Islet precursor cell (in vitro differentiated cells): ENCODE results near the gene PMPCA.

Experiments
- DNase-seq: peaks from one replicate; pipeline ENCODE4 v3.0.0-alpha.2; 2018

Gene PMPCA

DNA sequence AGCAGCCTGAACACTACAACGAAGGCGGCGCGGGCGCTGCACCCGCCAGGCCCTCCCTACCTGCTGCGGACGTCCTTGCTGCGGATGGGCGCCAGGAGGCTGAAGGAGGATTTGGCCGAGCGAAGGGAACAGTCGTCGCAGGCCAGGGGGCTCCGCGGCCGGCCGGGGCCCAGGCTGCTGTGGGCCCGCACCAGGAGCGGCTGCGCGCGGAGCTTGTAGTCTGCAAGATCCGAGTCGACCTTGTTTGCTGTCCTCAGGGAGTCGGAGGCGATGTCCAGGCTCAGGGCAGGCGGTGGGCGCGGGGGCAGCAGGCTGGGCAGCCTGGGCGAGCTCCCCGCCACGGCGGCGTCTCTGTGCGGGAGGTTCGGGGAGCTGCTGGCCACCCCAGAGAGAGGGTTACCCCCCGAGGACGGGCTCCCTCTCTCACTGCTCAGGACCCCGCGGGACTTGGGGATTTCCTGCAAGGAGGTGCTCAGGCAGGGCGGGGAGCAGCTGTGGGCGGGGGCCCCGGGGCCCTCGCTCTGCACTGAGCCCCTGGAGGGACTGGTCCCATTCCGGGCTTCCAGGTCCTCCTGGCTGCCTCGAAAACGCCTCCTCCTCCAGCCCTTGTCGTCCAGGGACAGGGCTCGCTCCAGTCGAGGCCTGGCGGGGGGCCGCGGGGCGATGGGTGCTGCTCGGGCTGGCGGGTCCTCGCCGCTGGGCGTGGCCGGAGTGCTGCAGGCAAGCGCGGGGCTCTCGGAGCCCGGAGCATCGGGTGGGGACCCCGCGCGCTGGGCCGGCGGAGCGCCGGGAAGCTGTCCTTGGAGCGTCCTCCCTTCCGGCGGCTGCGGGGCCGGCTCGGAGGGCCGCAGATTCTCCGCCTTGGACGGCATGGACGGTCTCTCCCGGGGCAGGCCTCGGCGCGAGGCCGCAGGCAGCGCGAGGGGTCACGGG is 28.4 kb downstream of the PMPCA start:
- peak; percentile 64 for DNase-seq

DNA sequence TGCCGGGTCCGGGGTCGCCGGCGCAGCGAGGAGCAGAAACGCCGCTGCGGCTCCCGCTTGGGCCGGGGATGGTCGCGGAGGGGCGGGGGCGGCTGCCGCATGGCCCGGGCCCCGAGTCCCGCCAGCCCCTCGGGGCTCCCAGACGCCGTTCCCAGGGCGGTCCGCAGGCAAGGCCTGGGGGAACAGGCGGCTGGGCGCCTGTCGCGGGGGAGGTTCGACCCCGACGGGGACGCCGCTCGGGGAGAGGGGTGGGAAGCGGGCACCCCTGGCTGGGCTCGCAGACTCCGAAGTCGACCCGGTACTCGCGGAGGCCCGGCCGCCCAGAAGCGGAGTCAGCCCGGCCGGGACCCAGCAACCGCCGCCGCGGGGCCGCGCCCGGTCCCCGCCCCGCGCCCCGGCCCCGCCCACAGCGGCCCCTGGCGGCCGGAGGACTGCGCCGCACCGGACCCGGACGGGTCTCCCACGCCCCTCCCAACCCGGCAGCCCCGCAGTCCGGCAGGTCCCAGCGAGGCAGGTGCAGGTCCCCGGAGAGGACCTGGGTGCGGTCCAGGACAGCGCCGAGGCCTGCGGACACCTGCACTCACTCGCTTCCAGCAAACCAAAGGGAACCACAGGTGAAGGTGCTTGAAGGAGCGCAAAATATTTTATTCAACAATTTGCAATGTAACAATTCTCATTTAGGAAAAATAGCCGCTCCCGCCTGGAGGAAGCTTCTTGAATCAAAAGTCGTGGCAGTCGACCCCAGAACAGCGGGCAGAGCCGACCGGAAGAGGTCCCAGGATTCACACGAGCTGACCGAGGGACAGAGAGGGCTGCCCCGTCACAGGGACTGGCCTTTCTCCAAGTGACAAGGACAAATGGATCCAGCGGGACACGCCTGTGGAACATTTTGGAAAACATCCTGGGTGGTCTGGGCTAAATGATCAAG is 29.3 kb downstream of the PMPCA start, which contains the start of gene INPP5E:
INPP5E (minus strand) TSS at position 365 of the 928 bp plus-strand sequence. CDS start 426 bp downstream, outside the sequence.
- DNase-seq: peak; percentile 86

DNA sequence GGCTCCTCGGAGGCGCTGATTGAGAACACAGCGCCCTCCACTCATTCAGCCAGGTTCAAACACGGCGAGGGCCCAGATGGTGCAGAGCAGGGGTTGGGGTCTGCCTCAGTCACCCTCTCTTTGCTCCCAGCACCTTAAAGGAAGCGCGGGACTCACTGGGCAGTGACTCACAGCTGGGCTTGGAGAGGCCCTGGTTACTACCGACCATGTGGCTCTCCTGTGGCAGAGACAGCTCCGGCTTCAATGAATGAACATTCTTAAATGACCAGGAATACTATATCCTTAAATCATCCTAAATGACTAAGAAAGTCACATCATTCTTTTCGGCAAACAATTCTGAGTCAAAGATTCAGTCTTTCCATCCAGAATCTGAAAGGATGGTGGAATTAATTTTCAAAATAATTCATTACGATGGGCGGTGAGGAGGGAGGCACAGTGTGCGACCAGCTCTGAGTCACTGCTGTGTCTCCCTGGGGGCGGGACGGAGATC is 30.8 kb downstream of the PMPCA start:
- DNase-seq: no peak

DNA sequence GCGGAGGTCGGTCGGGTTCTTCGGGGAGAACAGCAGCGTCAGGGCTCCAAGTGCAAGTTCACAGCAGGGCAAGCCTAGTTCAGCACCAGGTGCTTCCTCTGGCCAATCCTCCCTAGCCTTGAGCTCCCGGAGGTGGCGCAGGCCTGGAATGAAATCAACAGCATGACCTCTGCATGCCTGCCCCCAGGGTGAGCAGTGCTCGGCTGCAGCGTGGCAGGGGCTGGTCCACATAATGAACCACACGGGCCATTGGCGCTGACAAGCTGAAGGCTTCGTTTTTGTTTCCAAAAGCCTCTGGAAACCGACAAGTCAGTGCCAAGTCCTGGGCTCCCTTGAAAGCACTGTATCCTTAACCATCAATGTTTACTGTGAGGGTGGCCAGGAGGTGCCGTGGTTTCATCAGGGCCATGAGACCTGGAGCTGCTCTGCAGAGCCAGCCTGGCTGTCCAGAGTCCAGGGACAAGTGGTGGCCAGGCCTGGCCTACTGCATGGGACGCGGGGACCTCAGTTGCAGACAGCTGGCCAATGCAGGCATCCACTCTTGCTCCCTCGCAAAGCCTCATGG is 31.3 kb downstream of the PMPCA start:
- DNase-seq: no peak

DNA sequence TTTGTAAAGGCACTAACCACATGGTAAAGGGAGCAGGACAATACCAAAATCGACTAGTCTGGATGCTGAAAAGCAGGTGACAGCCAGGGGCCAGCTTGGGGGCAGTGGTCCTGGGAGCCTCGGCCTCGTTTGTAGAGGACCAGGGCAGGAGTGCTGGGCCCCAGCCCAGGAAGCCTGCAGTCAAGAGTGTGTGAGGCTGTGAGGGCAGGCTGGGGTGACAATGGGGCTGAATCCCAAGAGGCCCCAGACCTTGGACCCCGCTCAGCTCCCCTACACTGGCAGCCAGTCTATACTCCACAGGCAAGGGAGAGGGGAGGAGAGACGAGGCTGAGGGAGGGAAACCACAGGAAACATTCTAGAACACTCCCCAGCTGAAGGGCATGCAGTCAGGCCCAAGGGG is 31.8 kb downstream of the PMPCA start:
- DNase-seq: no peak

DNA sequence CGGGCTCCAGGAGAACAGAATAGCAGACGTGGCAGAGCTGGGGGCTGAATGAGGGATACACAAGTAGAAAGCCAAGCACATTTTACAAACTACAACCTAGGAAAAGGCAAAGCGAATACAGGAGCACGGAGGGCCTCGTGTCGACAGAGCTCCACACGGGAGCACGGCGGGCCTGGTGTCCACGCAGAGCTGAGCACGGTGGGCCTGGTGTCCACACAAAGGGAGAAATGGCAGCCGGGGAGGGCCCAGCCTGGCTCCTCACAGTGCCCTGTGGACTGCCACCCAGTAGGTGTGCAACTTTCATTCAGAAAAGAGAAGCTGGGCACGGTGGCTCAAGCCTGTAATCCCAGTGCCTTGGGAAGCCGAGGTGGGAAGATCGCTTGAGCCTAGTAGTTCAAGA is 32.6 kb downstream of the PMPCA start:
- no peak for DNase-seq

DNA sequence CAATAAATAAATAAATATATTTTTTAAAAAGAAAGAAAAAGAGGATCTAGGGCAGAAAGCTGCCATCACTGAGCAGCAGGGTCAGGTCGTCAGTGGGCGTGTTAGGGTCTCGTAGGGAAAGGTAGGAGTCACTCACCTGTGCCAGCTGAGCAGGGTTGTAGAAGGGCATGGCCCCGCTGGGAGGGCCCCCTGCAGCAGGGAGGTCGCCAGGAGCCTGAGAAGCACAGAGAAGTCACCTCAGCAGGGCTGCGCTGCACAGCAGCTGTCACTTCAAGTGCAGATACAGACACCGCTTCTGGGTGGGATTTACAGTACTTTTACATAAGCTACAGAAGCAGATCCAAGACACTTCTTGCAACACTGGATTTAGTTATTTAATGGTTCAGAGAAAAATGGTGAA is 33.2 kb downstream of the PMPCA start:
- no peak for DNase-seq

DNA sequence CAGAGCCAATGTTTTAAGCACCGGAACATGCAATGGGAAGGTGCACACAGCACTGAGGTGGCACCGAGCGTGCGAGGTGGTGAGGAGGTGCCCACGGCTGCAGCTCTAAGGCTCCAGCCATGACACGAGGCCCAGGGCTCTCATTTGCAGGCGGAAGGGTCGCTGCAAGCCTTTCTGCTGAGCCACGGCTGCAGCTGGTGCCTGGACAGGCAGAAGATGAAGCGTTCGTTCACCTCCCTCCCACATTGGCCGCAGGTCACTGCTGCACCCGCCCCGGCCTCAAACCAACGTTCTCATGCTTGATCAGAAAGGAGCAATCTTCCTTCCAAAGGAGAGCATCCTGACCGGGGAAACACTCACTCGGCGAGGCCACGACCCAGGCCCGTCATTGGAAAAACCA is 33.6 kb downstream of the PMPCA start:
- DNase-seq: no peak

DNA sequence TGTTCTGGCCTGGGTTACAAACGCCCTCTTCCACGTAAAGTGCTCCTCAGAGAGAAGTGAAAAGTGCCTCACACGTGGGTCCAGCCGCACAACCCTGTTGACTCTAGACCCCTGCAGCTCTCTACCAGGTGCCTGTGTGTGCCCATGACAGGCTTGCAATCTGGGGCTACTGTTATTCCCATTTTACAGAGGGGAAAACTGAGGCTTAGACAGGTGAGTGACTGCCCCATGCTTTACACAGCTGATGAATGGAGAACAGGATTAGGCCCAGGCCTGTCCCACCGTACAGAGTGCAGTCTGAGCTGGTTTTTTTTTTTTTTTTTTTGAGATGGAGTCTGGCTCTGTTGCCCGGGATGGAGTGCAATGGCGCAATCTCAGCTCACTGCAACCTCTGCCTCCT is 35.3 kb downstream of the PMPCA start:
- DNase-seq: no peak

DNA sequence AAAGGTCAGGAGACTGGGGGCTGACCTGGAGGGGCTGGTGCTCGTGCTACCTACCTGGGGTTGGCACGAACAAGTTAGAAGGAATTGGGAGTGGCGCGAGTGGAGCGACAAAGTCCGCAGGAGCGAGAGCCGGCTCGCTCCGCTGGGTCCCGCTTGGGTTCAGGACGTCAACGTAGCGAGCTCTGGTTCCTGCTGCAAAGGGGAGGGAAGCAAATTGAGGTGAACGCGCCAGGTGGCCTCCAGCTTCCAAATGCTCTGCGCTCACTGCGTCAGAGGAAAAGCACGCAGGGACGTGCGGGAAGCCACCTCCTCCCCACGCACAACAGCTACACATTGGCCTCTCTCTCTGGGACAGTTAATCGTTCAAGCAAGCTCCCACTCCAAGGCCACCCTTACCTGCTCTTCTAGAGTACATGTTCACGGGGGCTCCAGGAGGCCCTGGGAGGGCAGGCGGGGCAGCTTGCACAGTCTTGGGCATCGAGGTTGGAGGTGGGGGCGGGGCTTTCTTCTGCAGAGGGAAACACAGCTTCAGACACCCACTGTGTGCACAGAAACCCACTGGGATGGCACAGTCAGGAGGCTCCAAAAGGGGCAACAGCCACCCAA is 36.8 kb downstream of the PMPCA start:
- no peak for DNase-seq

DNA sequence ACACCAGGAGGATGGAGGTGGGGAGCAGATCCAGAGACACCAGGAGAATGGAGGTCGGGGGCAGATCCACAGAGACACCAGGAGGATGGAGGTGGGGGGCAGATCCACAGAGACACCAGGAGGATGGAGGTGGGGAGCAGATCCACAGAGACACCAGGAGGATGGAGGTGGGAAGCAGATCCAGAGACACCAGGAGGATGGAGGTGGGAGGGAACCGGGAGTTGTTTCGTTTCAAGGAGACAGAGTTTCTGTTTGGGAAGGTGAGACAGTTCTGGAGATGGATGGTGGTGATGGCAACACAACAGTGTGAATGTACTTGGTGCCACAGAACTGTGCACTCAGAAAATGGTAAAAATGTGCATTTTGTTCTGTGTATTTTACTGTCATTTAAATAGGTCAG is 38.2 kb downstream of the PMPCA start:
- DNase-seq: no peak

DNA sequence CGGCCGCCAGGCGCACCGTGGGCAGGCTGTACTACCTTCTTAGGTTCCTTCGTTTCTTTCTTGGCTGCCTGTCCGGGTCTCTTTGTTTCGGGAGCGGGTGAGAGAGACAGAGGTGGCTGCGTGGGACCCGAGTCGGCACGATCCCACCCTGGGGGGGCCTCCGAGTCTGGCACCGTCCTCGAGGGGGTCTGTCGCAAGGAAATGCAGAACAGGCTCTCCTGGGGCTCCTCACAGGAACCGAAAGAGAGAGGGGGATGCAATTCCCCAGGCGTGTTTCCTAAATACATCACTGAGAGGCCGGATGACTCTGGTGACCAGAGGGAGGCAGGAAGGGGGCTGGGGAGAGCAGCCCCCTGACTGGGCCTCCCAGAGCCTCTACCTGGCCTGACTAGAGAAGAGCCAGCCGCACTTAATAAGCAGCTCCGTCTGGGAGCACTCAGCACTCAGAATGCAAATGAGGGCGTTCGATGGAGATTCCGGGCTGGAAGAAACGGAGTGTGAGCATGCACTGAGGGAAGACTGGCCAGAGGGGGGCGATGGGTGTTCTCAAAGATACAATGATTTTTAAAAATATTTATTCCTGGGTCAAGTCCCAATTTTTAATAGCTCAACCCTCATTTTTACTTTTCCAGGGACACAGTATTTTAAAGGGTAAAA is 40.9 kb downstream of the PMPCA start:
- DNase-seq: no peak

DNA sequence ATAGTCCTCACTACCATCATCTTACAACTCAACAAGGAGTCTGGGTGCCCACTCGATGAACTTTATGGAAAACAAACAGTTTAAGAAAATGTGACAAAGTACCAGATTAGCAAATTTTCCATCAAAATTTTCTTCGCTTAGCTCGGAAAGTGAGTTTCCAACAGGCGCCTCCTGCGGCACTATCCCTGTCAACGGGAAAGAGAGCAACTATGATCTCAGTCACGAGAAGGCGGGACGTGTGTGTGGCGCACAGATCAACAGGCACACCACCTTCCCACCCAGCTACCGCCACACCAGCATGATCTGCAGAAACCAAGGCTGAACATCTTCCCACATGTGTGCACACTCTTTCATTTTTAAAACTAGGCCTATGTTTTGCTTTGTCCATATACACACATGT is 42.9 kb downstream of the PMPCA start:
- DNase-seq: no peak

DNA sequence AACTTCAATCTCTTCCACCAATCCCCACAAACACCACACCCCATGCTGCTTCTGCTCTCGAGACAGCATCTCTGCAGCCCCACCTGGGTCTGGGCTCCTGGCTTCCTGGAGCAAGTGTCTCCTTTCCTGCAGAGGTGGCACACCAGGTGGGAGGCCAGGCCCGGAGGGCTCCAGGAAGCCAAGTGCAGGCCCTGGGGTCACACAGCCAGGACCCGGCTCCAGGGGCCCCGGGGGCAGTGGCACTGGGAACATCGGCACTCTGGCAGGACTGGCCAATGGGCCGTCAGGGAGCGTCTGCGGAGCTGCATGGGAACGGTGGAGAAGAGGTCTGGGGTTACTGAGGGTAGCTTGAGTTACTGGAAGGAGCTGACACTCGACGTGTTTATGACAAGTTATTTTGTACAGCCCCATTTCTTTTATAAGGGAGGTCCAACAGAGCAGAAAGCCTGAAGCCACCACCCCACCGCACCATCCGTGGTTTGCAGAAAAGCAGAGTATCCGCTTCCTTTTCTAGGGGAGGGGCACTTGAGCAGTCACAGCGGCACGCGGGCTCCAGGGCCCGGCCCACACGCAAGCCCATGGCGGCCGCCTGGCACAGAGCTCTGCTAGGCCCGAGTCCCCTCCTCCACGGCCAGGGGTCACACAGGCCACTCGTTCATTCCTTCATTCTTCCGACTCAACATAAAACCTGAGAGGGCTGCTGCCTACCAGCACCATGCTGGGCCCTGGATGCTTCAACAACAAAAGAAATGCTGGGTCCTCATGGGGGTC is 43.8 kb downstream of the PMPCA start:
- no peak for DNase-seq

DNA sequence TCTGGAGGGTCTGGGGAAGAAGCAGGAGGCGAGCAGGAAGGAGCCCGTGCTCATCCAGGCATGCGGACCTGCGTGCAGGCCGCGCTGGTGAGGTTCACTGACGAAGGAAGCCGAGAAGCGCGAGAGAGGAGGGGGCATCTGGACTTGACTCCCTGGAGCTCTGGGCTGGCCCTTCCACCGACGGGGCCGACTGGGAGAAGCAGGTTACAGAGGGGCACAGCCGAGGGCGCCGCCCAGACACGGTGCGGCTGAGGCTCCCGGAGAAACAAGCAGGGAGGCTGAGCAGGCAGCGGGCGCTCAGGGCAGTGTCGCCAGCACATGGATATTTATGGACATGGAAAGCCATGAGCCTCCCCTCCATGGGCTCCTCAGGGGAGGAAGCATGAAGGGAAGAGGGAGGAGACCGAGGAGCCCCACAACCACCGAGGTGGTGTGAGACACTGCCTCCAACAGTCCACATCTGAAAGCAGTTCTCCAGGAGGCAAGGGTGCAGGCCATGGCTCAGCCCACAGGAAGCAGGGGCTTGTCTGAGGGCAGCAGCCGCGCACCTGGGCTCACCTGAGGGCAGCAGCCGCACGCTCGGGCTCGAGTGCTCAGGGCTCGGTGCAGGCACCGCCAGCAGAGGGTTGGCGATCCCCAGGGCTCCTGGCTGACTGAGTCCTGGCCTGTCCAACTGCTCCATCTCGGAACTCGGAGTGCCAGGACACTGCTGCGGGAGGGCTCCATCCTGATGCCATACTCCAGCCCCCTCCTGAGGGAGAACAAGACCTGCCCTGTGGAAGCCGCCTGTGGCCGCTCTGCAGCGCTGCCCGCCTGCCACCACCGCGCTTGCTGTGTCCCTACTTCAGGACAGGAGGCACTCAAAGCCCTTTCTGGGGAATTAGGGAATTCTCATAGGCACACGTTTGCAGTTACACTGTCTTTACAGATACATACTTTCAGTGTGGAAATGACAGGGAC is 44.9 kb downstream of the PMPCA start:
- DNase-seq: no peak

DNA sequence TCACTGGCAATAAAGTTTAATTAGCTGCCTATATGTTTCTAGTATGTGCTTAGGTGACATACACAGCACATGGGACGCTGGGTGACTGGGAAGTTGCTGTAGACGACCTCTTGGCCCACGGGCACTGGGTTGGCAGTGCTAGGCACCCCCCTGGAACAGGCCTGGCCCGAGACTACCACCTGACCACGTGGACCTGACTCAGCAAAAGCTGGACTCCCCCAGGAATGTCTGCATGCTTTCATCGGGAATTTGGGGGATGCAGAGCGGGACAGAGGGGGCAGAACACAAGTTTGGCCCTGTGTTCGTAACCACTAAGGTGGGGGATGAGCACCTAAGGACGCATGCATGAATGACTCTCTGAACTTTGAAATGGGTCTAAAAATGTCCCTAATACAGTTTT is 45.8 kb downstream of the PMPCA start:
- no peak for DNase-seq

DNA sequence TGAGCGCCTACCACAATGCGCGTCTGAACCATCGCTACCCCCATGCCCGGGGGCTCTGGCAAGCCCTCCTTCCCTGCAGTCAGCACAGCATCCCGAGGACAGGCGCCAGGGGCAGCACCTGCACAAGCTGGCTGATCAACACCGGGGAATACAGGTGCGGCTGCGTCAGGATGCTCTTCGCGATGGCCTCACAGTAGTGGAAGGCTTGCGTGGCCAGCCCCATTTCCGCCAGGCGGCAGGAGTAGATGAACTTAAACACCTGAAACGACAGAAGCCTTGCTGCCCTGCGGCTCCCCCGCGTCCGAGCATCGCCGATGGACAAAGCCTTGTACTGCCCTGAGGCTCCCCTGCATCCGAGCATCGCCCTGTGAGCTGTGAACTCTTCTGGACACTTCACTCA is 46.9 kb downstream of the PMPCA start:
- no peak for DNase-seq

DNA sequence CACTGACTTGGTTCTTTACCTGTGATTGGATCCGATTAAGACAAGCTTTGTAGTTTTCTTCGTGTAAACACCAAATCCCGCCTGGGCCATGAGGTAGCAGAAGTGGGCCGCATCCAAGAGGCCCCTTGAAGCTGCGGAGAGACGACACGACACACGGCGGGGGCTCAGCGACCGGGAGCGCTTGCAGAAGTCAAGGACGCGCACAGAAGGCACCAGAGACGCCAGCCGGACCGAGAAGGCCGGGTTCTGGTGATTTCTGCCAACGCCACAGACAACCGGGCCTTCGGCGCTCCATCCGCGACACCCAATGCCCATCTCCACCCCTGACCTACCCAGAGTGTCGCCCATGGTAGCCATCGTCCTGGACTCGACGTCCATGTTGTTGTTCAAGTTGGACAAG is 49.0 kb downstream of the PMPCA start:
- DNase-seq: no peak

DNA sequence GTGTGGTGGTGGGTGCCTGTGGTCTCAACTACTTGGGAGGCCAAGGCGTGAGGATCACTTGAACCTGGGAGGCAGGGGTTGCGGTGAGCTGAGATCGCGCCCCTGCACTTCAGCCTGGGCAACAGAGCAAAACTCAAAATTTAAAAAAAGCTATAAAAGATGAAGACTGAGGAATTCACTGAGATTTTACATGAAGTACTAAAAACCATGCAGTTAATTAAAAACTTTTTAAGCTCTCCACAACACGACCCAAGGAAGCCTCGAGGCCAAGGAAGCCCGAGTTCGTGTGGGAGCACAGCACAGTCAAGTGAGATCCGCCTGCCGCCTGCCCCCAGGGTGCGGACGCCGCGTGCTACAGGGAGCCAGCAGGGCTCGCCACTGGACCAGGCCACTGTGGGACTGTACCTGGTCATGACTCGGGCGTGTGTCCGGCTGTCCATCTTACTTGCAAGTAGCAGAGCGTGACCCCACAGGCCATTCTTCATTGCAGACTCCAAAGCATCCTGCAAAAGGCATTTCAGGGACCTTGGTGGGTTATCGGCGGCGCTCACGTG is 50.4 kb downstream of the PMPCA start:
- no peak for DNase-seq

DNA sequence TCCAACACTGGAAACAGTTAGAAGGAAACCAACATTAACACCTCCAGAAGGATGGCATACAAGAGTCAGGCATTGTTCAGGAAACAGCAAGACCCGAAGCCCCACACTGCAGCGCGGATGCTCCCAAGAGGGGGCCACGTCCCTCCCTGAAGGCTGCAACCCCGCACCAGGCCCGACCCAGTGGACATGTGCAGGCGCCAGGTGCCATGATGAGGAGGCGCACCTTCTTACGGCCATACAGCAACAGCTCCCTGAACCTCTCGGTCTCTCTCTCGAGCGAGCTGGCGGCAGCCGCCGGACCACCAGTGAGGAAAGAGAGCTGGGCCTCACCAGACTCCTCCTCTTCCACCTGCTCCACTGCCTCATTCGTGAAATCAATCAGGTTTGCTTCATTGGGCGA is 52.2 kb downstream of the PMPCA start:
- no peak for DNase-seq
